PC-3 (cell line): Measurements from ENCODE around the gene ECSIT.

Source experiments
- EZH2 ChIP-seq: fragments of 300-600 bp; sonication (generic); IDR thresholded peaks from one replicate; pipeline ENCODE4 v1.6.1; 2017; ENCODE audit warnings: antibody characterized with exemption, mild to moderate bottlenecking, low read length; ENCODE audit not compliant: unreplicated experiment
- TF ChIP-seq, protein P1 (sequence below): fragments of 300-600 bp; sonication (generic); conservative IDR thresholded peaks from 2 replicates; pipeline ENCODE4 v1.5.1; 2017; ENCODE audit warnings: antibody characterized with exemption, low read depth, mild to moderate bottlenecking, low read length

DNA sequence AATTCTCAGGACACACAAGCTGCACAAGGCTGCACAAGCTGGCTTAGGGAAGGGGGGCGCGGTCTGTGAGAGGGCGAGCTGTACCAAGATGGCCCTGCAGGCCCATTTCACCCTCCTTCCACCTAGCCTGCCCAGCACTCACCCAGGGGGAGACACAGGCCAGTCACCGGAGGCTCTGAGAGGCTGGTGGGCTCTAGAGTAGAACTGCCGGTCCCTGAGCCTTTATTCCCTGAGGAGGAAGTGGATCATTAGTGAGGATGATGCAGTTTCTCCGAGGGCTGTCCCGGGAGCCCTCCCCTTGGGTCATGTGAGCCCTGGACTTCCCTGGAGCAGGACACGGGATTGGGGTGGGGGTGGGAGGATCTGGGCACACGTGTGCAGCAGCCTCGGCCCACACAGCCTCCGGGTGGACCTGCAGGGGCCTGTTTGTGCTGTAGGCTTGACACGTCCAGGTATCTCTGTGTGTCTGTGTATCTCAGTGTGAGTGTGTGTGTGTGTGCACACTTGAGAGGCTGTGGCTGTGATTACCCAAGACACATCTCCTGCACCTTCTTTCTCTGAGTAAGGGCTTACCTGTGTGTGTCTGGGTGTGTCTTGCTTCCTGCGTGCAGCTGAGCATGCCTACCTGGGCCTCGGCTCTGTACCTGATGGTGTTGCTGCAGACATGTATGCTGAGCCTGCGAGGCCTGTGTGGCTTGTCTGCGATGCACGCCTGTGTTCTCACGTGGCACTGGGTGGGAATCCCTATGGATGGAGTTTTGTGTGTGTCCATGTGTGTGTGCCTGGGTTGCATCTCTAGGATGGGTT is 48.7 kb upstream of the ECSIT start, which contains the start of gene ACP5:
- no peak for TF ChIP-seq EZH2
- TF ChIP-seq, protein P1, sequence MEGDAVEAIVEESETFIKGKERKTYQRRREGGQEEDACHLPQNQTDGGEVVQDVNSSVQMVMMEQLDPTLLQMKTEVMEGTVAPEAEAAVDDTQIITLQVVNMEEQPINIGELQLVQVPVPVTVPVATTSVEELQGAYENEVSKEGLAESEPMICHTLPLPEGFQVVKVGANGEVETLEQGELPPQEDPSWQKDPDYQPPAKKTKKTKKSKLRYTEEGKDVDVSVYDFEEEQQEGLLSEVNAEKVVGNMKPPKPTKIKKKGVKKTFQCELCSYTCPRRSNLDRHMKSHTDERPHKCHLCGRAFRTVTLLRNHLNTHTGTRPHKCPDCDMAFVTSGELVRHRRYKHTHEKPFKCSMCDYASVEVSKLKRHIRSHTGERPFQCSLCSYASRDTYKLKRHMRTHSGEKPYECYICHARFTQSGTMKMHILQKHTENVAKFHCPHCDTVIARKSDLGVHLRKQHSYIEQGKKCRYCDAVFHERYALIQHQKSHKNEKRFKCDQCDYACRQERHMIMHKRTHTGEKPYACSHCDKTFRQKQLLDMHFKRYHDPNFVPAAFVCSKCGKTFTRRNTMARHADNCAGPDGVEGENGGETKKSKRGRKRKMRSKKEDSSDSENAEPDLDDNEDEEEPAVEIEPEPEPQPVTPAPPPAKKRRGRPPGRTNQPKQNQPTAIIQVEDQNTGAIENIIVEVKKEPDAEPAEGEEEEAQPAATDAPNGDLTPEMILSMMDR: no peak
